SH-SY5Y (cell line): ENCODE results near the gene SECTM1.

Experiments used
- GATA2 ChIP-seq: IDR thresholded peaks from 2 replicates; pipeline ENCODE4 v1.6.1; 2011; ENCODE audit warnings: mild to moderate bottlenecking, low read depth, low read length
- GATA3 ChIP-seq: IDR thresholded peaks from 2 replicates; pipeline ENCODE4 v1.6.1; 2011; ENCODE audit warnings: low read depth, mild to moderate bottlenecking, low read length, moderate library complexity

SECTM1 gene

DNA sequence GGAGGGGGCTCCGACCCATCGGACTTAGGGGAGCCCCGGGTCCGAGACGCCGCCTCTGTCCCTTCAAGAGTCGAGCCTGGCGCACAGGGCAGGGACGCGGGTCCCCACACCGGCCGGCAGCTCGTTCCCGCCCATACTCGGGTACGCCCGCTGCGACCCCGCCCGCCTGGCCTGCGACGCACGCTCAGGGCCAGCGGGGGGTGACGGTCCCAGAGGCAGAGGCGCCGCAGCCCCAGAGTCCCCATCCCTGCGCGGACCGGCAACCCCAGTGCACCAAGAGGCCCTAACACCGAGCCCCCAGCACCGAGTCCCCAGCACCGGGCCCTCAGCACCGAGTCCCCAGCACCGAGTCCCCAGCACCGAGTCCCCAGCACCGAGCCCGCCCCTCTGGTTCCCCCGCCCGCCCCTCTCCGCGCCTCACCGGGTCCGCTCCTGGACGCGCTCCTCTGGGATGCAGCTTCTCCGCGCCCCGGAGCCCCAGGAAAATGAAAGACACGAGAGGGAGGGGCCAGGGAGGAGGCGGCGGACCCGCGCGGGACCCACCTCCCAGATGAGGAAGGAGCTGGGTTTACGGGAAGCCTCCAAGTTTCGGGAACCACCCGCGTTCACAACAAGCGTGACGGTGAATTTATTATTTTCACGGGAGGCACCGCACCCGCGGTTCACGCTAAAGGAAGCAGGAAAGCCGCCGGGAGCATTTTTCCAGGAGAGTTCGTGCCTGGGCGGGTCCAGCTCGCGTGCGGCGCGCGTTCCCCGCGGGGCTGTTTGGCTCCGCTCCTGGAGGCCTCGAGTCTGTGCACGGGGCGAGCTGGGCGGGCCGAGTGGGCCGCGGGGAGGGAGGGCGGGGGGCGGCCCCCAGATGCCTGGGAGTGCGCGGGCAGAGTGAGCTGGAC, at the start of gene SECTM1:
SECTM1 (minus strand) TSS at position 488 of the 893 bp plus-strand sequence. CDS start 6,526 bp downstream, outside the sequence.
- TF ChIP-seq GATA3 (no peak), GATA2 (no peak)

DNA sequence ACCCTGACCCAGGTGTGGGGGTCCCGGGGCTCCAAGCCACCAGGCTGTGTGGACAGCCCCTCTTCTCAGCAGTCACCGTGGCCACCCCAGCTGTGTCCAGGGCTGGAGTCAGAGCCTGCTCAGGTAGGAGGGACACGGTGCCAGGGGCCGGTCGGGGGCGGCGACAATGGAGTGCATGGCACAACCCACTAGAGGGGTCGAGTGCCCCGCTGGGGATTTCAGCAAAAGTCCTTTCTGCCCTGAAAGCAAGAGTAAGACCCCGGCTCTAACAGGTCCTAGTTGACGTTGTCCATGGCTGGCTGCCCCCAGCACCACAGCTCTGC, 49.3 kb upstream of the SECTM1 start:
- TF ChIP-seq GATA2 (no peak), GATA3 (no peak)

DNA sequence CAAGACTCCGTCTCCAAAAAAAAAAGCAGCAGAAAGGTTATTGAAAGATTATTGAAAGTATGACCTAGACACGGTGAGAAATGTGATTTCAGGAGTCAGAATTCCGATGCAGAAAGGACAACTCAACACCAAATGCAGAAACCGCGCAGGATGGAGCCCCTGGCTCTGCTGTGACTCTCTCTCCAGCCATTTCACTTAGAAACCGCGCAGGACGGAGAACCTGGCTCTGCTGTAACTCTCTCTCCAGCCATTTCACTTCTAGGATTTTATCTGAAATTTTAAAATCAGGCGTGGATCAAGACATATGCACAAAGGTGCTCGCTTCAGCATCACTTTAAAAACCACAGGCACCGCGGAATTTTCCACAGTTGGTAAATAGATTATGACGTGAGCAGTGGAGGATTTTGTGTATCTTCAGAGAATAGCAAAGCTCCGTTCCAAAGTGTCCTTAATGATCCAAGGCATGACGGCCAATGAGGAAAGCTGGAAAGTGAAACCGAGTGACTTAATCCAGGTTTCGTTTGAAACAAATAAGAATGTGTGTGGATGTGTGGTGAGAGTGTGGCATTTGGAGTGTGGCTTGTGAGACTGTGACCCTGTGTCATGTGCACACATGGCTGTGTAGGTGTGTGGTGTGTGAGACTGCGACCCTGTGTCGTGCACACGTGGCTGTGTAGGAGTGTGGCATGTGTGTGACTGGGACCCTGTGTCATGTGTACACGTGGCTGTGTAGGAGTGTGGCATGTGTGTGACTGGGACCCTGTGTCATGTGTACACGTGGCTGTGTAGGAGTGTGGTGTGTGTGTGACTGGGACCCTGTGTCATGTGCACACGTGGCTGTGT, 47.5 kb upstream of the SECTM1 start:
- no peak for TF ChIP-seq GATA3
- no peak for TF ChIP-seq GATA2

GRCh38 chr17:82378741-82379021, 45.1 kb upstream of the SECTM1 start:
- TF ChIP-seq GATA3 (no peak), GATA2 (no peak)

GRCh38 chr17:82377924-82378740, 44.6 kb upstream of the SECTM1 start:
- no peak for TF ChIP-seq GATA3
- no peak for TF ChIP-seq GATA2

DNA sequence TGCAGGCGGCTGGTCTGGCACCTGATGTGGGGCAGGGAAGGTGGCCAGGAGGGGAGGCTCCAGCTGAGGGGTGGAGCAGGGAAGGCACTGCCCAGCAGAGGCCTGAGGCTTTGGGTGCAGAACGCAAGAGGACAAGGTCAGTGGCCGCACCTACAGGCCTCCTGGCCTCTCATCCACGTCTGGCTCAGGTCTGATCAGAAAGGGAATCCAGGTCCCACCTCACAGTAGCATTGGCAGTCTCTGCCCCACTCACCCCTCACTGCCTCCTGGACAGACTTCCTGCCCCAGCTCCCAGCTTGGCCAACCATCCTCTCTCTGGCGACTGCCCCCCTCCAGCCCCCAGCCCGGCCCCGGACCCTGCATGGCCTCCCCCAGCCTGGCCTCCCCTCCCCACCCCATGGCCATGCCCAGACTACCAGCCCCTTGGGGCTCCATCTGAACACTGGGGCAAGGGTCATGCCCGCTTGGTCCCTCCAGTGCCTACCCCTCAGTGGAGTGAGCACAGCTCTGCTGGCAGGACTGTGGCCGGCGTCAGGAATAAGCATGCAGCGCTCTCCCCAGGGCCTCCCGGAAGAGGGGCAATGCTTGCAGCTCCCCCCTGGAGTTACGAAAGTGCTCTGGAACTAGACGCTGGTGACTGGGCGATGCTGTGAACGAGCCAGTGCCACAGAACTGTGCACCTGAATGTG, 42.6 kb upstream of the SECTM1 start:
- TF ChIP-seq GATA3: no peak
- no peak for TF ChIP-seq GATA2

GRCh38 chr17:82375359-82376041, 41.9 kb upstream of the SECTM1 start:
- TF ChIP-seq GATA3: no peak
- TF ChIP-seq GATA2: no peak

DNA sequence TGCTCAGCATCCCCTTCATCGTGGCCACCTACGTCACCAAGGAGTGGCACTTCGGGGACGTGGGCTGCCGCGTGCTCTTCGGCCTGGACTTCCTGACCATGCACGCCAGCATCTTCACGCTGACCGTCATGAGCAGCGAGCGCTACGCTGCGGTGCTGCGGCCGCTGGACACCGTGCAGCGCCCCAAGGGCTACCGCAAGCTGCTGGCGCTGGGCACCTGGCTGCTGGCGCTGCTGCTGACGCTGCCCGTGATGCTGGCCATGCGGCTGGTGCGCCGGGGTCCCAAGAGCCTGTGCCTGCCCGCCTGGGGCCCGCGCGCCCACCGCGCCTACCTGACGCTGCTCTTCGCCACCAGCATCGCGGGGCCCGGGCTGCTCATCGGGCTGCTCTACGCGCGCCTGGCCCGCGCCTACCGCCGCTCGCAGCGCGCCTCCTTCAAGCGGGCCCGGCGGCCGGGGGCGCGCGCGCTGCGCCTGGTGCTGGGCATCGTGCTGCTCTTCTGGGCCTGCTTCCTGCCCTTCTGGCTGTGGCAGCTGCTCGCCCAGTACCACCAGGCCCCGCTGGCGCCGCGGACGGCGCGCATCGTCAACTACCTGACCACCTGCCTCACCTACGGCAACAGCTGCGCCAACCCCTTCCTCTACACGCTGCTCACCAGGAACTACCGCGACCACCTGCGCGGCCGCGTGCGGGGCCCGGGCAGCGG, 41.2 kb upstream of the SECTM1 start:
- TF ChIP-seq GATA2 (no peak), GATA3 (no peak)

GRCh38 chr17:82373731-82374625, 40.4 kb upstream of the SECTM1 start:
- TF ChIP-seq GATA3 (no peak), GATA2 (no peak)

GRCh38 chr17:82372249-82373071, 38.9 kb upstream of the SECTM1 start:
- TF ChIP-seq GATA3: no peak
- TF ChIP-seq GATA2: no peak
